GM19455 (cell line): Measurements from ENCODE around the gene ATP8B3.

ENCODE experiments used
- ATAC-seq: cut with Tn5 transposase; IDR thresholded peaks from one replicate; pipeline ENCODE4 v1.9.1; 2021; ENCODE audit not compliant: unreplicated experiment

ATP8B3 gene

GRCh38 chr19:1746401-1747284, 65.4 kb downstream of the ATP8B3 start:
- no peak for ATAC-seq

- ATAC-seq: no peak
Observed at GRCh38 chr19:1745589-1746031, 66.5 kb downstream of the ATP8B3 start.

- no peak for ATAC-seq
Observed at GRCh38 chr19:1744822-1745563, 67.1 kb downstream of the ATP8B3 start.

- no peak for ATAC-seq
Observed at GRCh38 chr19:1744133-1744665, 67.9 kb downstream of the ATP8B3 start.

- ATAC-seq: no peak
Observed at GRCh38 chr19:1742989-1743696, 68.9 kb downstream of the ATP8B3 start.

GRCh38 chr19:1739960-1740629, 72.0 kb downstream of the ATP8B3 start:
- ATAC-seq: no peak

GRCh38 chr19:1736927-1737326, 75.1 kb downstream of the ATP8B3 start:
- no peak for ATAC-seq

- no peak for ATAC-seq
Observed at GRCh38 chr19:1736280-1736679, 75.8 kb downstream of the ATP8B3 start.

GRCh38 chr19:1734321-1734966, 77.6 kb downstream of the ATP8B3 start:
- ATAC-seq: no peak
